Measurements from ENCODE around the gene TMEM38A.
"Not testable (repeated sequence)": the region's sequence is repeated elsewhere in the genome, so short reads cannot be mapped to it uniquely, and the experiment has no call there.

Gene TMEM38A

GRCh38 chr19:16668702-16669101 is 7.8 kb downstream of the TMEM38A start:
- H3K27me3 Mint-ChIP-seq; H3K27ac Mint-ChIP-seq (ENCODE audit: low read depth); ATAC-seq (replicated peaks; ENCODE audit: extremely low read depth, poor library complexity, severe bottlenecking); H3K9me3 Mint-ChIP-seq; H3K36me3 Mint-ChIP-seq (ENCODE audit: insufficient read depth); DNase-seq (ENCODE audit: low spot score in 2 of 2); H3K4me3 Mint-ChIP-seq; H3K4me1 Mint-ChIP-seq: not testable (repeated sequence)

- ATAC-seq (replicated peaks; ENCODE audit: extremely low read depth, poor library complexity, severe bottlenecking) (no peak), DNase-seq (ENCODE audit: low spot score in 2 of 2) (no peak)
- Mint-ChIP-seq H3K36me3 (ENCODE audit: insufficient read depth) (no peaks in the 10 kb centered on the region), H3K9me3 (no peaks in the 10 kb centered on the region), H3K27ac (ENCODE audit: low read depth) (no peak overlapping the region), H3K4me3 (no peak overlapping the region), H3K27me3 (no peaks in the 10 kb centered on the region), H3K4me1 (no peaks in the 10 kb centered on the region)
These were observed 9.4 kb downstream of the TMEM38A start for GRCh38 chr19:16670291-16670690.

- H3K36me3 Mint-ChIP-seq (ENCODE audit: insufficient read depth) = no peaks in the 10 kb centered on the region
- no peaks in the 10 kb centered on the region for H3K27me3 Mint-ChIP-seq
- DNase-seq (ENCODE audit: low spot score in 2 of 2) (no peak), ATAC-seq (replicated peaks; ENCODE audit: extremely low read depth, poor library complexity, severe bottlenecking) (no peak)
- no peak overlapping the region for H3K27ac Mint-ChIP-seq (ENCODE audit: low read depth)
- no peaks in the 10 kb centered on the region for H3K4me1 Mint-ChIP-seq
- H3K4me3 Mint-ChIP-seq = no peak overlapping the region
- no peaks in the 10 kb centered on the region for H3K9me3 Mint-ChIP-seq
These were observed 10.8 kb downstream of the TMEM38A start for GRCh38 chr19:16671652-16672274.

- H3K9me3 Mint-ChIP-seq = no peaks in the 10 kb centered on the region
- no peak for ATAC-seq (replicated peaks; ENCODE audit: extremely low read depth, poor library complexity, severe bottlenecking)
- H3K4me1 Mint-ChIP-seq = no peaks in the 10 kb centered on the region
- H3K27me3 Mint-ChIP-seq = no peaks in the 10 kb centered on the region
- no peak overlapping the region for H3K4me3 Mint-ChIP-seq
- no peak overlapping the region for H3K27ac Mint-ChIP-seq (ENCODE audit: low read depth)
- H3K36me3 Mint-ChIP-seq (ENCODE audit: insufficient read depth) = no peaks in the 10 kb centered on the region
- no peak for DNase-seq (ENCODE audit: low spot score in 2 of 2)
These were observed 12.3 kb downstream of the TMEM38A start for GRCh38 chr19:16673231-16673630.

GRCh38 chr19:16673839-16674238 is 12.9 kb downstream of the TMEM38A start:
- ATAC-seq (replicated peaks; ENCODE audit: extremely low read depth, poor library complexity, severe bottlenecking); H3K4me1 Mint-ChIP-seq; DNase-seq (ENCODE audit: low spot score in 2 of 2); H3K27ac Mint-ChIP-seq (ENCODE audit: low read depth); H3K9me3 Mint-ChIP-seq; H3K36me3 Mint-ChIP-seq (ENCODE audit: insufficient read depth); H3K4me3 Mint-ChIP-seq; H3K27me3 Mint-ChIP-seq: not testable (repeated sequence)

GRCh38 chr19:16676101-16676798 is 15.3 kb downstream of the TMEM38A start:
- no peak for DNase-seq (ENCODE audit: low spot score in 2 of 2)
- Mint-ChIP-seq H3K36me3 (ENCODE audit: insufficient read depth) (no peaks in the 10 kb centered on the region), H3K9me3 (no peaks in the 10 kb centered on the region), H3K27ac (ENCODE audit: low read depth) (no peak overlapping the region), H3K27me3 (no peaks in the 10 kb centered on the region), H3K4me1 (no peaks in the 10 kb centered on the region), H3K4me3 (no peak overlapping the region)
- ATAC-seq (replicated peaks; ENCODE audit: extremely low read depth, poor library complexity, severe bottlenecking) = no peak

- ATAC-seq (replicated peaks; ENCODE audit: extremely low read depth, poor library complexity, severe bottlenecking) (no peak), DNase-seq (ENCODE audit: low spot score in 2 of 2) (no peak)
- Mint-ChIP-seq H3K27ac (ENCODE audit: low read depth) (no peak overlapping the region), H3K4me3 (no peak overlapping the region), H3K4me1 (no peaks in the 10 kb centered on the region), H3K9me3 (no peaks in the 10 kb centered on the region), H3K27me3 (peaks cover 6% of the 10 kb centered on the region), H3K36me3 (ENCODE audit: insufficient read depth) (no peaks in the 10 kb centered on the region)
These were observed 16.1 kb downstream of the TMEM38A start for GRCh38 chr19:16677055-16677454.

GRCh38 chr19:16678498-16678897 is 17.6 kb downstream of the TMEM38A start:
- no peaks in the 10 kb centered on the region for H3K9me3 Mint-ChIP-seq
- no peak overlapping the region for H3K27ac Mint-ChIP-seq (ENCODE audit: low read depth)
- ATAC-seq (replicated peaks; ENCODE audit: extremely low read depth, poor library complexity, severe bottlenecking) (no peak), DNase-seq (ENCODE audit: low spot score in 2 of 2) (no peak)
- peaks cover 14% of the 10 kb centered on the region for H3K27me3 Mint-ChIP-seq
- no peaks in the 10 kb centered on the region for H3K4me1 Mint-ChIP-seq
- H3K36me3 Mint-ChIP-seq (ENCODE audit: insufficient read depth) = no peaks in the 10 kb centered on the region
- H3K4me3 Mint-ChIP-seq = no peak overlapping the region

GRCh38 chr19:16679811-16680210 is 18.9 kb downstream of the TMEM38A start:
- Mint-ChIP-seq H3K27me3 (peaks cover 22% of the 10 kb centered on the region), H3K9me3 (no peaks in the 10 kb centered on the region), H3K27ac (ENCODE audit: low read depth) (no peak overlapping the region), H3K36me3 (ENCODE audit: insufficient read depth) (no peaks in the 10 kb centered on the region), H3K4me3 (no peak overlapping the region), H3K4me1 (no peaks in the 10 kb centered on the region)
- DNase-seq (ENCODE audit: low spot score in 2 of 2) = no peak
- ATAC-seq (replicated peaks; ENCODE audit: extremely low read depth, poor library complexity, severe bottlenecking) = no peak

- Mint-ChIP-seq H3K9me3 (no peaks in the 10 kb centered on the region), H3K4me3 (no peak overlapping the region), H3K4me1 (no peaks in the 10 kb centered on the region), H3K36me3 (ENCODE audit: insufficient read depth) (no peaks in the 10 kb centered on the region), H3K27ac (ENCODE audit: low read depth) (no peak overlapping the region), H3K27me3 (peaks cover 22% of the 10 kb centered on the region)
- DNase-seq (ENCODE audit: low spot score in 2 of 2) = no peak
- no peak for ATAC-seq (replicated peaks; ENCODE audit: extremely low read depth, poor library complexity, severe bottlenecking)
These were observed 21.6 kb downstream of the TMEM38A start for GRCh38 chr19:16682539-16682938.

- Mint-ChIP-seq H3K27ac (ENCODE audit: low read depth) (no peak overlapping the region), H3K9me3 (no peaks in the 10 kb centered on the region), H3K4me1 (no peaks in the 10 kb centered on the region), H3K4me3 (no peak overlapping the region), H3K27me3 (peaks cover 22% of the 10 kb centered on the region), H3K36me3 (ENCODE audit: insufficient read depth) (no peaks in the 10 kb centered on the region)
- DNase-seq (ENCODE audit: low spot score in 2 of 2) (no peak), ATAC-seq (replicated peaks; ENCODE audit: extremely low read depth, poor library complexity, severe bottlenecking) (no peak)
These were observed 23.3 kb downstream of the TMEM38A start for GRCh38 chr19:16684216-16684615.

GRCh38 chr19:16688084-16688483 is 27.1 kb downstream of the TMEM38A start:
- Mint-ChIP-seq H3K4me1 (no peaks in the 10 kb centered on the region), H3K4me3 (no peak overlapping the region), H3K27ac (ENCODE audit: low read depth) (no peak overlapping the region), H3K36me3 (ENCODE audit: insufficient read depth) (no peaks in the 10 kb centered on the region), H3K9me3 (no peaks in the 10 kb centered on the region), H3K27me3 (peaks cover 9% of the 10 kb centered on the region)
- DNase-seq (ENCODE audit: low spot score in 2 of 2) (no peak), ATAC-seq (replicated peaks; ENCODE audit: extremely low read depth, poor library complexity, severe bottlenecking) (no peak)

- Mint-ChIP-seq H3K4me1 (no peaks in the 10 kb centered on the region), H3K4me3 (no peak overlapping the region), H3K27me3 (no peaks in the 10 kb centered on the region), H3K9me3 (no peaks in the 10 kb centered on the region), H3K27ac (ENCODE audit: low read depth) (no peak overlapping the region), H3K36me3 (ENCODE audit: insufficient read depth) (no peaks in the 10 kb centered on the region)
- DNase-seq (ENCODE audit: low spot score in 2 of 2) (no peak), ATAC-seq (replicated peaks; ENCODE audit: extremely low read depth, poor library complexity, severe bottlenecking) (no peak)
These were observed 38.0 kb downstream of the TMEM38A start for GRCh38 chr19:16698914-16699313.

Measured in central memory CD8-positive, alpha-beta T cell (primary cell).